ENCODE measurements around the gene CYP4F3.

CYP4F3 gene

GRCh38 chr19:15616627-15617270 is 23.9 kb upstream of the CYP4F3 start:
- DNase-seq = no peak
- TF ChIP-seq, protein P1, sequence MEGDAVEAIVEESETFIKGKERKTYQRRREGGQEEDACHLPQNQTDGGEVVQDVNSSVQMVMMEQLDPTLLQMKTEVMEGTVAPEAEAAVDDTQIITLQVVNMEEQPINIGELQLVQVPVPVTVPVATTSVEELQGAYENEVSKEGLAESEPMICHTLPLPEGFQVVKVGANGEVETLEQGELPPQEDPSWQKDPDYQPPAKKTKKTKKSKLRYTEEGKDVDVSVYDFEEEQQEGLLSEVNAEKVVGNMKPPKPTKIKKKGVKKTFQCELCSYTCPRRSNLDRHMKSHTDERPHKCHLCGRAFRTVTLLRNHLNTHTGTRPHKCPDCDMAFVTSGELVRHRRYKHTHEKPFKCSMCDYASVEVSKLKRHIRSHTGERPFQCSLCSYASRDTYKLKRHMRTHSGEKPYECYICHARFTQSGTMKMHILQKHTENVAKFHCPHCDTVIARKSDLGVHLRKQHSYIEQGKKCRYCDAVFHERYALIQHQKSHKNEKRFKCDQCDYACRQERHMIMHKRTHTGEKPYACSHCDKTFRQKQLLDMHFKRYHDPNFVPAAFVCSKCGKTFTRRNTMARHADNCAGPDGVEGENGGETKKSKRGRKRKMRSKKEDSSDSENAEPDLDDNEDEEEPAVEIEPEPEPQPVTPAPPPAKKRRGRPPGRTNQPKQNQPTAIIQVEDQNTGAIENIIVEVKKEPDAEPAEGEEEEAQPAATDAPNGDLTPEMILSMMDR (IDR thresholded peaks at IDR 0.05; ENCODE audit: low read depth, low read length, missing control alignments) = no peak
- in situ Hi-C loops (cut with HindIII; ENCODE audit: low pct_ligation_motif_present, low sequenced_read_pairs) = no loop called here
- Histone ChIP-seq H3K27ac (no peak overlapping the region), H3K27me3 (replicated peaks) (no peaks in the 10 kb centered on the region), H3K36me3 (replicated peaks) (no peaks in the 10 kb centered on the region), H3K4me3 (ENCODE audit: low read depth, low read length) (no peak overlapping the region)

DNA sequence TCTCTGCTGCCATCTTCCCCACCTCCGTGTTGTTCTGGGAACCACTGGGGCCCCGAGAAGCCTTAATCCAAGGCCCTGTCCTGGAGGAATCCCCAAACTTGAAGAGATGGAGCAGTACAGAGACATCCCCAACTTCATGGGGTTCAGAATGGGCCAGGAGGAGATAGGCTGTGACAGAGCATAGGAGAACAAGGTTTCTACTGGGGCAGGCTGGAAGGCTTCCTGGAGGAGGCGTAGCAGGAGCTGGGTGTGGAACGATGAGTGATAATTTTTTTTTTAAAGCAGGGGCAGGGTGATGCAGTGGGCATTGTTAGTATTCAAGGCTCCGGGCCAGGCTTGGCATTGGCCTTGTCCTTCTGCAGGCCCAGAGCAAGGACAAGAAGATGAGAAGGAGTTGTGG is 22.4 kb upstream of the CYP4F3 start:
- TF ChIP-seq, protein P1 (IDR thresholded peaks at IDR 0.05; ENCODE audit: low read depth, low read length, missing control alignments) = no peak
- no peaks in the 10 kb centered on the region for H3K36me3 ChIP-seq (replicated peaks)
- no peak overlapping the region for H3K4me3 ChIP-seq (ENCODE audit: low read depth, low read length)
- in situ Hi-C loops (cut with HindIII; ENCODE audit: low pct_ligation_motif_present, low sequenced_read_pairs) = no loop called here
- no peak overlapping the region for H3K27ac ChIP-seq
- no peaks in the 10 kb centered on the region for H3K27me3 ChIP-seq (replicated peaks)
- no peak for DNase-seq

- TF ChIP-seq, protein P1 (IDR thresholded peaks at IDR 0.05; ENCODE audit: low read depth, low read length, missing control alignments) = no peak
- H3K27me3 ChIP-seq (replicated peaks) = no peaks in the 10 kb centered on the region
- no peak overlapping the region for H3K27ac ChIP-seq
- H3K4me3 ChIP-seq (ENCODE audit: low read depth, low read length) = no peak overlapping the region
- no peak for DNase-seq
- in situ Hi-C loops (cut with HindIII; ENCODE audit: low pct_ligation_motif_present, low sequenced_read_pairs) = no loop called here
- no peaks in the 10 kb centered on the region for H3K36me3 ChIP-seq (replicated peaks)
These were observed 18.9 kb upstream of the CYP4F3 start for GRCh38 chr19:15621801-15622200.

DNA sequence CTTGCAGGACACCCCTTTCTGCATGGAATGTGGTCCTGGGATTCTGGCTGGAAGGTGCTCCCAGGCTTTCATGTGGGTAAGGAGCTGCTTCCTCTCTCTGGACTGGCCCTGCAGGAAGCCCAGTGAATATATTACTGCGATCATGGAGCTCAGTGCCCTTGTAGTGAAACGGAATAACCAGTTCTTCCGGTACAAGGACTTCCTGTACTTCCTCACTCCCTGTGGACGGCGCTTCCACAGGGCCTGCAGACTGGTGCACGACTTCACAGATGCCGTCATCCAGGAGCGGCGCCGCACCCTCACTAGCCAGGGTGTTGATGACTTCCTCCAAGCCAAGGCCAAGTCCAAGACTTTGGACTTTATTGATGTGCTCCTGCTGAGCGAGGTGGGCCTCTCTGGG is 17.7 kb upstream of the CYP4F3 start:
- DNase-seq = no peak
- Histone ChIP-seq H3K4me3 (ENCODE audit: low read depth, low read length) (no peak overlapping the region), H3K36me3 (replicated peaks) (no peaks in the 10 kb centered on the region), H3K27me3 (replicated peaks) (no peaks in the 10 kb centered on the region), H3K27ac (no peak overlapping the region)
- in situ Hi-C loops (cut with HindIII; ENCODE audit: low pct_ligation_motif_present, low sequenced_read_pairs) = no loop called here
- TF ChIP-seq, protein P1 (IDR thresholded peaks at IDR 0.05; ENCODE audit: low read depth, low read length, missing control alignments) = no peak

GRCh38 chr19:15623711-15624318 is 16.9 kb upstream of the CYP4F3 start:
- TF ChIP-seq, protein P1 (IDR thresholded peaks at IDR 0.05; ENCODE audit: low read depth, low read length, missing control alignments) = no peak
- Histone ChIP-seq H3K36me3 (replicated peaks) (no peaks in the 10 kb centered on the region), H3K27me3 (replicated peaks) (no peaks in the 10 kb centered on the region), H3K27ac (no peak overlapping the region), H3K4me3 (ENCODE audit: low read depth, low read length) (no peak overlapping the region)
- in situ Hi-C loops (cut with HindIII; ENCODE audit: low pct_ligation_motif_present, low sequenced_read_pairs) = no loop called here
- DNase-seq = no peak
